PC-9 (cell line): ENCODE data around the gene CDKN2D. TPM values are rescaled to one million over a fixed set of nuclear protein-coding genes. Genes with fewer than 3 reads are reported as not detected.
A peak's percentile ranks its signal among the peaks of the same experiment; 100 is the strongest.
"Not testable (repeated sequence)": the region's sequence is repeated elsewhere in the genome, so short reads cannot be mapped to it uniquely, and the experiment has no call there.

Source experiments
- BruUV-seq: library from RNA; stranded (reverse); fragments of 400-500 nt; replicated peaks from 2 replicates; lab custom pipeline; 2021; lab: Mats Ljungman, UMichigan
- CTCF ChIA-PET: fragments of 300-600 bp; sonication (Branson Sonifier 250); formaldehyde crosslinking; loops from one replicate; lab custom pipeline; 2022; ENCODE audit warnings: antibody characterized with exemption; lab: Charles Lee
- POLR2A ChIA-PET: fragments of 300-600 bp; sonication (Branson Sonifier 250); formaldehyde crosslinking; loops from one replicate; lab custom pipeline; 2022; ENCODE audit warnings: antibody characterized with exemption; ENCODE audit not compliant: unreplicated experiment; lab: Charles Lee
- DNase-seq, 2 experiments: peaks; one replicate each; pipeline versions ENCODE4 v3.0.0 to v3.0.0-alpha.2; 2015 to 2022; ENCODE audit warnings: mixed read lengths in 1 of 2
- H2AFZ ChIP-seq: fragments of 200-600 bp; sonication (generic); 2 replicates; pipeline ENCODE4 v1.8.1; 2017; ENCODE audit warnings: antibody characterized with exemption
- H3F3A ChIP-seq: fragments of 200-600 bp; sonication (generic); 2 replicates; pipeline ENCODE4 v1.8.1; 2017; ENCODE audit warnings: antibody characterized with exemption, mild to moderate bottlenecking, low read depth; ENCODE audit not compliant: insufficient read depth
- H3K27ac ChIP-seq: fragments of 200-600 bp; sonication (generic); 2 replicates; pipeline ENCODE4 v1.6.1; 2016; ENCODE audit warnings: mixed run types
- H3K27me3 ChIP-seq: fragments of 200-600 bp; sonication (generic); 2 replicates; pipeline ENCODE4 v1.6.1; 2016; ENCODE audit warnings: low read depth, mixed run types; ENCODE audit not compliant: insufficient read depth
- H3K36me3 ChIP-seq: fragments of 200-600 bp; sonication (generic); 2 replicates; pipeline ENCODE4 v1.6.1; 2016; ENCODE audit warnings: low read depth, mixed run types
- H3K4me1 ChIP-seq: fragments of 200-600 bp; sonication (generic); replicated peaks from 2 replicates; pipeline ENCODE4 v1.6.1; 2016; ENCODE audit warnings: mixed run types; ENCODE audit not compliant: insufficient read depth
- H3K4me2 ChIP-seq: fragments of 200-600 bp; sonication (generic); 2 replicates; pipeline ENCODE4 v1.6.1; 2017; ENCODE audit warnings: mixed run types
- H3K4me3 ChIP-seq: fragments of 200-600 bp; sonication (generic); 2 replicates; pipeline ENCODE4 v1.6.1; 2016; ENCODE audit warnings: mixed run types
- H3K79me2 ChIP-seq: fragments of 200-600 bp; sonication (generic); 2 replicates; pipeline ENCODE4 v1.6.1; 2017; ENCODE audit warnings: low read depth, mixed run types
- H3K9me2 ChIP-seq: fragments of 200-600 bp; sonication (generic); 2 replicates; pipeline ENCODE4 v1.8.1; 2017; ENCODE audit warnings: mild to moderate bottlenecking; ENCODE audit not compliant: insufficient read depth
- H3K9me3 ChIP-seq: fragments of 200-600 bp; sonication (generic); 2 replicates; pipeline ENCODE4 v1.8.1; 2016; ENCODE audit warnings: low read depth; ENCODE audit not compliant: insufficient read depth
- H4K20me1 ChIP-seq: fragments of 200-600 bp; sonication (generic); 2 replicates; pipeline ENCODE4 v1.8.1; 2017; ENCODE audit not compliant: insufficient read depth
- CTCF ChIP-seq: fragments of 200-600 bp; sonication (generic); conservative IDR thresholded peaks from 2 replicates; pipeline ENCODE4 v1.6.1; 2017; ENCODE audit warnings: mixed run types, antibody characterized with exemption, mild to moderate bottlenecking, moderate library complexity
- EZH2 ChIP-seq: fragments of 200-600 bp; sonication (generic); IDR thresholded peaks from 2 replicates; pipeline ENCODE4 v1.8.0; 2017; ENCODE audit warnings: antibody characterized with exemption, low read depth
- intact Hi-C: fragments of 100-400 bp; cut with micrococcal nuclease; formaldehyde crosslinking; loops from one replicate; pipeline ENCODE4 v1.10.0; 2022; ENCODE audit not compliant: unreplicated experiment
- total RNA-seq: library from RNA; stranded (reverse); gene quantifications from 2 replicates; pipeline ENCODE4 v1.2.3, GENCODE V29; 2021

CDKN2D gene
- total RNA-seq, 1 experiment from 2014 or later, result 8.3 TPM

- DNase-seq, result peak in 1 of 2 experiments; percentile 69
- BruUV-seq, result no TSS peak
- H3K27ac ChIP-seq, result no peak overlapping the region
- TF ChIP-seq CTCF (no peak), EZH2 (no peak)
- no peaks in the 10 kb centered on the region for H3K4me1 ChIP-seq
- H3K4me3 ChIP-seq, result no peak overlapping the region
- peaks cover 13% of the 10 kb centered on the region; the same call in 1 of the 2 replicates for H3F3A ChIP-seq
- H3K4me2 ChIP-seq, result no peak overlapping the region
- H4K20me1 ChIP-seq, result no peaks in the 10 kb centered on the region
- ChIA-PET POLR2A (no interaction called here), CTCF (interaction anchor here (1.2 kb wide), 1 partner anchor 129 kb away, joined by 3 read pairs; no protein-coding TSS in a partner anchor)
- H3K27me3 ChIP-seq, result no peaks in the 10 kb centered on the region
- H3K79me2 ChIP-seq, result no peaks in the 10 kb centered on the region
- no peaks in the 10 kb centered on the region for H3K9me3 ChIP-seq
- H2AFZ ChIP-seq, result no peak overlapping the region
- intact Hi-C loops, result no loop called here
- H3K9me2 ChIP-seq, result no peaks in the 10 kb centered on the region
- H3K36me3 ChIP-seq, result no peaks in the 10 kb centered on the region
Observed at GRCh38 chr19:10533646-10534386, 35.0 kb downstream of the CDKN2D start.

- Histone ChIP-seq H3K36me3 (no peaks in the 10 kb centered on the region), H3K9me3 (no peaks in the 10 kb centered on the region), H4K20me1 (no peaks in the 10 kb centered on the region), H3K4me1 (no peaks in the 10 kb centered on the region), H3F3A (peaks cover 5% of the 10 kb centered on the region; the same call in 1 of the 2 replicates), H3K9me2 (no peaks in the 10 kb centered on the region), H3K27ac (no peak overlapping the region), H3K79me2 (no peaks in the 10 kb centered on the region), H3K27me3 (no peaks in the 10 kb centered on the region), H2AFZ (no peak overlapping the region), H3K4me3 (no peak overlapping the region), H3K4me2 (no peak overlapping the region)
- TF ChIP-seq CTCF (no peak), EZH2 (no peak)
- ChIA-PET CTCF (no interaction called here), POLR2A (no interaction called here)
- no TSS peak for BruUV-seq
- intact Hi-C loops, result no loop called here
- DNase-seq, result no peak
Observed at GRCh38 chr19:10532457-10532856, 36.3 kb downstream of the CDKN2D start.

GRCh38 chr19:10526887-10527286 is 41.9 kb downstream of the CDKN2D start:
- H3K27me3 ChIP-seq, H3K9me2 ChIP-seq, H3K27ac ChIP-seq, H3K9me3 ChIP-seq, H2AFZ ChIP-seq, BruUV-seq, intact Hi-C loops, H3K4me1 ChIP-seq, H3F3A ChIP-seq, H3K36me3 ChIP-seq, DNase-seq, CTCF ChIA-PET, H3K4me3 ChIP-seq, POLR2A ChIA-PET, H4K20me1 ChIP-seq, H3K4me2 ChIP-seq, H3K79me2 ChIP-seq: not testable (repeated sequence)
